Measurements from ENCODE around the gene APOA1. TPM values are rescaled to one million over a fixed set of nuclear protein-coding genes. Genes with fewer than 3 reads are reported as not detected.

The APOA1 gene
- total and polyA plus RNA-seq, 2 donors (not counting 3 experiments of a cell fraction or from before 2014, with no cell fraction given) = not detected

GRCh38 chr11:116833816-116834534 is 3.4 kb downstream of the APOA1 start:
- Histone ChIP-seq H3K4me1 (ENCODE audit: control insufficient read depth, extremely low read depth, insufficient read depth, low read length) (peaks cover 6% of the 10 kb centered on the region), H3K4me2 (ENCODE audit: insufficient read depth, low read length) (no peak overlapping the region), H3K27me3 (ENCODE audit: control insufficient read depth in 2 of 2, insufficient read depth in 2 of 2, low read length in 2 of 2) (no peaks in the 10 kb centered on the region), H3K9me1 (replicated peaks; ENCODE audit: control insufficient read depth, extremely low read depth, insufficient read depth, low read length) (no peaks in the 10 kb centered on the region), H4K20me1 (replicated peaks; ENCODE audit: control insufficient read depth, extremely low read depth, insufficient read depth, low read length) (no peaks in the 10 kb centered on the region), H3K27ac (ENCODE audit: insufficient read depth, low read depth, low read length) (no peak overlapping the region), H3K79me2 (ENCODE audit: control insufficient read depth, insufficient read depth, low read length) (no peaks in the 10 kb centered on the region), H3K36me3 (ENCODE audit: control insufficient read depth in 2 of 2, extremely low read depth in 1 of 2, insufficient read depth in 2 of 2, low read length in 2 of 2) (no peaks in the 10 kb centered on the region), H3K4me3 (replicated peaks in 1 of 3; ENCODE audit: insufficient read depth in 1 of 3, low read depth in 1 of 3, low read length in 3 of 3) (no peak overlapping the region), H3K9me3 (replicated peaks; ENCODE audit: control insufficient read depth, insufficient read depth, low read length) (no peaks in the 10 kb centered on the region), H2AFZ (ENCODE audit: low read depth, low read length) (no peak overlapping the region), H3K9ac (replicated peaks; ENCODE audit: extremely low read depth, insufficient read depth, low read length) (no peak overlapping the region)
- DNase-seq (ENCODE audit: low read depth, low spot score) (no peak), FAIRE-seq (no peak)
- POLR2A ChIA-PET = no interaction called here
- no peak for TF ChIP-seq POLR2AphosphoS5 (IDR thresholded peaks at IDR 0.05; ENCODE audit: insufficient read depth, low read depth, low read length)
- no peak for TF ChIP-seq GATA2 (IDR thresholded peaks at IDR 0.05; ENCODE audit: insufficient read depth, insufficient read length, low read depth, low read length)
- TF ChIP-seq FOS (IDR thresholded peaks at IDR 0.05; ENCODE audit: borderline replicate concordance, insufficient read depth, low read length) = no peak
- TF ChIP-seq JUN (IDR thresholded peaks at IDR 0.05; ENCODE audit: borderline replicate concordance, insufficient read depth, insufficient read length, low read depth) = no peak
- TF ChIP-seq EZH2 (IDR thresholded peaks at IDR 0.05; ENCODE audit: borderline replicate concordance, low read depth, low read length, severe bottlenecking) = no peak
- TF ChIP-seq MAX (IDR thresholded peaks at IDR 0.05; ENCODE audit: insufficient read depth, insufficient read length) = no peak
- no peak for TF ChIP-seq MYC (IDR thresholded peaks at IDR 0.05; ENCODE audit: low read depth, low read length)
- no peak for TF ChIP-seq CTCF (IDR thresholded peaks at IDR 0.05; ENCODE audit: extremely low read depth in 1 of 2, insufficient read depth in 1 of 2, low read depth in 1 of 2, low read length in 2 of 2)
- no peak for TF ChIP-seq POLR2A (IDR thresholded peaks at IDR 0.05; ENCODE audit: low read depth, low read length)
- intact Hi-C loops (cut with micrococcal nuclease) = no loop called here
- BruUV-seq (replicated peaks) = no TSS peak
- dilution Hi-C loops (cut with MboI; ENCODE audit: extremely low pct_ligation_motif_present, low sequenced_read_pairs) = no loop called here
- CTCF ChIA-PET = interaction anchor here (1.3 to 5.0 kb wide), 4 partner anchors 10 to 43 kb away, joined by 3 to 272 read pairs (median 12); partner anchors contain the start of genes APOA4 and APOA5

Measured in endothelial cell of umbilical vein (primary cell).